T-cell (primary cell): Measurements from ENCODE around the gene TPSG1. TPM values are rescaled to one million over a fixed set of nuclear protein-coding genes. Genes with fewer than 3 reads are reported as not detected.

Experiments
- ATAC-seq, 4 experiments: fragments of 200-7000 bp in 3 of 4; fragments of 150-1000 bp in 1 of 4; cut with Tn5 transposase; replicated peaks in 1 of 4; 1 replicate in 3 of 4; 2 replicates in 1 of 4; pipeline ENCODE4 v1.10.0; 2021; ENCODE audit warnings: moderate library complexity in 3 of 4, mild to moderate bottlenecking in 2 of 4, moderate number of reproducible peaks in 1 of 4
- CTCF ChIA-PET, 2 donors: fragments of 300-600 bp; sonication (Branson Sonifier 250); formaldehyde crosslinking; loops; one replicate each; lab custom pipeline; 2022; ENCODE audit warnings: antibody characterized with exemption in 2 of 2; lab: Charles Lee
- POLR2A ChIA-PET, 2 donors: fragments of 300-600 bp; sonication (Branson Sonifier 250); formaldehyde crosslinking; loops; one replicate each; lab custom pipeline; 2022; ENCODE audit warnings: antibody characterized with exemption in 2 of 2; lab: Charles Lee
- DNase-seq, 35 experiments: peaks; one replicate each; pipeline versions ENCODE4 v3.0.0 to v3.0.0-alpha.2; 2013 to 2023
- H3K27ac ChIP-seq: one replicate; pipeline ENCODE4 v1.5.1; 2013; ENCODE audit warnings: low read length
- H3K27me3 ChIP-seq, 2 experiments: replicated peaks in 1 of 2; 1 replicate in 1 of 2; 2 replicates in 1 of 2; pipeline versions ENCODE4 v1.6.1 to v1.7.0; 2013; ENCODE audit warnings: low read length in 1 of 2, mixed read lengths in 1 of 2; ENCODE audit not compliant: control insufficient read depth in 2 of 2, insufficient read depth in 2 of 2; ENCODE audit errors: extremely low read depth in 1 of 2
- H3K36me3 ChIP-seq, 2 donors: 1 replicate in 1 of 2; 2 replicates in 1 of 2; pipeline versions ENCODE4 v1.6.1 to v1.7.0; 2013; ENCODE audit warnings: low read length in 1 of 2; ENCODE audit not compliant: control insufficient read depth in 2 of 2, insufficient read depth in 1 of 2; ENCODE audit errors: extremely low read depth in 1 of 2
- H3K4me1 ChIP-seq, 2 experiments: 1 replicate in 1 of 2; 2 replicates in 1 of 2; pipeline versions ENCODE4 v1.6.1 to v1.7.0; 2013; ENCODE audit warnings: low read length in 2 of 2, mixed read lengths in 1 of 2; ENCODE audit not compliant: insufficient read depth in 2 of 2, control insufficient read depth in 1 of 2; ENCODE audit errors: extremely low read depth in 1 of 2
- H3K4me3 ChIP-seq, 2 donors: 1 replicate in 1 of 2; 2 replicates in 1 of 2; pipeline versions ENCODE4 v1.5.1 to v1.7.0; 2013; ENCODE audit warnings: mild to moderate bottlenecking in 2 of 2, low read length in 1 of 2, moderate library complexity in 1 of 2; ENCODE audit not compliant: control insufficient read depth in 1 of 2; ENCODE audit errors: extremely low read depth in 1 of 2
- H3K9me3 ChIP-seq: 2 replicates; pipeline ENCODE4 v1.7.0; 2013
- H3K27ac Mint-ChIP-seq, 2 donors: one replicate each; pipeline ENCODE4 v1.8.0; 2020 to 2021; ENCODE audit warnings: mild to moderate bottlenecking in 2 of 2, mixed read lengths in 2 of 2
- H3K27me3 Mint-ChIP-seq, 2 donors: one replicate each; pipeline ENCODE4 v1.8.0; 2021 to 2022; ENCODE audit warnings: mixed read lengths in 2 of 2
- H3K36me3 Mint-ChIP-seq: one replicate; pipeline ENCODE4 v1.8.0; 2021; ENCODE audit warnings: mixed read lengths
- H3K4me1 Mint-ChIP-seq, 3 donors: one replicate each; pipeline ENCODE4 v1.8.0; 2020 to 2022; ENCODE audit warnings: mixed read lengths in 3 of 3, mild to moderate bottlenecking in 1 of 3
- H3K4me3 Mint-ChIP-seq, 3 donors: one replicate each; pipeline ENCODE4 v1.8.0; 2020 to 2022; ENCODE audit warnings: mild to moderate bottlenecking in 3 of 3, mixed read lengths in 3 of 3, moderate library complexity in 3 of 3
- H3K9me3 Mint-ChIP-seq, 3 donors: one replicate each; pipeline ENCODE4 v1.8.0; 2020 to 2022; ENCODE audit warnings: mixed read lengths in 3 of 3
- WGBS: methylation state at CpG from one replicate; pipeline ENCODE4 v1.1.5; 2013; ENCODE audit warnings: missing lambda C conversion rate; ENCODE audit not compliant: insufficient coverage; 5-methylcytosine and 5-hydroxymethylcytosine counted together
- total RNA-seq, 35 experiments: library from RNA in 6 of 35; stranded (reverse) in 6 of 35; fragments of 120-200 nt in 1 of 35; gene quantifications; one replicate each; pipeline versions ENCODE4 v1.2.1 to v1.2.4 and lab custom pipeline; 2013 to 2026

The TPSG1 gene
- total RNA-seq, 5 donors from 2014 or later (not counting 1 experiment from before 2014, with no cell fraction given): not detected

GRCh38 chr16:1176280-1176897, 48.7 kb downstream of the TPSG1 start:
- no peaks in the 10 kb centered on the region for H3K4me1 ChIP-seq
- ChIA-PET CTCF (no interaction called here), POLR2A (no interaction called here)
- DNase-seq (no peak), ATAC-seq (no peak)
- WGBS: 76% methylated on average over 18 of the region's 24 CpGs
- no peaks in the 10 kb centered on the region for H3K36me3 Mint-ChIP-seq
- no peaks in the 10 kb centered on the region for H3K36me3 ChIP-seq
- no peak overlapping the region for H3K4me3 ChIP-seq
- H3K4me3 Mint-ChIP-seq: no peak overlapping the region
- H3K4me1 Mint-ChIP-seq: no peaks in the 10 kb centered on the region
- no peaks in the 10 kb centered on the region for H3K9me3 Mint-ChIP-seq
- H3K27me3 ChIP-seq: peaks cover 0 to 28% of the 10 kb centered on the region in 2 experiments
- no peak overlapping the region for H3K27ac Mint-ChIP-seq
- H3K9me3 ChIP-seq: no peaks in the 10 kb centered on the region
- no peak overlapping the region for H3K27ac ChIP-seq
- H3K27me3 Mint-ChIP-seq: peaks cover 0 to 3% of the 10 kb centered on the region in 2 donors

GRCh38 chr16:1175566-1176279, 49.3 kb downstream of the TPSG1 start:
- no peak overlapping the region for H3K4me3 ChIP-seq
- Mint-ChIP-seq H3K4me1 (no peaks in the 10 kb centered on the region), H3K9me3 (no peaks in the 10 kb centered on the region), H3K27ac (no peak overlapping the region), H3K4me3 (no peak overlapping the region), H3K27me3 (peaks cover 0 to 3% of the 10 kb centered on the region in 2 donors), H3K36me3 (no peaks in the 10 kb centered on the region)
- no peaks in the 10 kb centered on the region for H3K36me3 ChIP-seq
- H3K27ac ChIP-seq: no peak overlapping the region
- DNase-seq: no peak
- POLR2A ChIA-PET: no interaction called here
- CTCF ChIA-PET: no interaction called here
- peaks cover 0 to 35% of the 10 kb centered on the region in 2 experiments for H3K27me3 ChIP-seq
- 80% methylated on average over 23 of the region's 29 CpGs for WGBS
- no peaks in the 10 kb centered on the region for H3K9me3 ChIP-seq
- ATAC-seq: no peak
- H3K4me1 ChIP-seq: no peaks in the 10 kb centered on the region

- Mint-ChIP-seq H3K27ac (no peak overlapping the region), H3K4me1 (no peaks in the 10 kb centered on the region), H3K36me3 (no peaks in the 10 kb centered on the region), H3K27me3 (no peaks in the 10 kb centered on the region), H3K4me3 (no peak overlapping the region), H3K9me3 (no peaks in the 10 kb centered on the region)
- DNase-seq (no peak), ATAC-seq (no peak)
- no peaks in the 10 kb centered on the region for H3K4me1 ChIP-seq
- no peak overlapping the region for H3K27ac ChIP-seq
- WGBS: 84% methylated on average over 9 of the region's 38 CpGs
- H3K36me3 ChIP-seq: no peaks in the 10 kb centered on the region
- H3K9me3 ChIP-seq: no peaks in the 10 kb centered on the region
- H3K27me3 ChIP-seq: peaks cover 0 to 40% of the 10 kb centered on the region in 2 experiments
- ChIA-PET POLR2A (no interaction called here), CTCF (no interaction called here)
- no peak overlapping the region for H3K4me3 ChIP-seq
These were observed 50.4 kb downstream of the TPSG1 start for GRCh38 chr16:1174477-1175357.

GRCh38 chr16:1173788-1174451, 51.1 kb downstream of the TPSG1 start:
- CTCF ChIA-PET: no interaction called here
- no peaks in the 10 kb centered on the region for H3K9me3 Mint-ChIP-seq
- Histone ChIP-seq H3K4me1 (no peaks in the 10 kb centered on the region), H3K9me3 (no peaks in the 10 kb centered on the region), H3K4me3 (no peak overlapping the region), H3K36me3 (no peaks in the 10 kb centered on the region), H3K27me3 (peaks cover 0 to 41% of the 10 kb centered on the region in 2 experiments), H3K27ac (no peak overlapping the region)
- no peaks in the 10 kb centered on the region for H3K36me3 Mint-ChIP-seq
- no peaks in the 10 kb centered on the region for H3K4me1 Mint-ChIP-seq
- no peak overlapping the region for H3K27ac Mint-ChIP-seq
- DNase-seq (no peak), ATAC-seq (no peak)
- 78% methylated on average over 14 of the region's 14 CpGs for WGBS
- H3K4me3 Mint-ChIP-seq: no peak overlapping the region
- H3K27me3 Mint-ChIP-seq: no peaks in the 10 kb centered on the region
- POLR2A ChIA-PET: no interaction called here

- Histone ChIP-seq H3K4me3 (no peak overlapping the region), H3K27ac (no peak overlapping the region), H3K36me3 (no peaks in the 10 kb centered on the region), H3K27me3 (peaks cover 0 to 44% of the 10 kb centered on the region in 2 experiments), H3K9me3 (no peaks in the 10 kb centered on the region), H3K4me1 (no peaks in the 10 kb centered on the region)
- CTCF ChIA-PET: no interaction called here
- Mint-ChIP-seq H3K27me3 (no peaks in the 10 kb centered on the region), H3K4me3 (no peak overlapping the region), H3K9me3 (no peaks in the 10 kb centered on the region), H3K27ac (no peak overlapping the region), H3K4me1 (no peaks in the 10 kb centered on the region), H3K36me3 (no peaks in the 10 kb centered on the region)
- no peak for ATAC-seq
- DNase-seq: no peak
- POLR2A ChIA-PET: no interaction called here
- 80% methylated on average over 10 of the region's 13 CpGs for WGBS
These were observed 52.4 kb downstream of the TPSG1 start for GRCh38 chr16:1172651-1173050.

GRCh38 chr16:1171854-1172428, 53.1 kb downstream of the TPSG1 start:
- no peaks in the 10 kb centered on the region for H3K36me3 ChIP-seq
- CTCF ChIA-PET: no interaction called here
- Mint-ChIP-seq H3K9me3 (no peaks in the 10 kb centered on the region), H3K4me3 (no peak overlapping the region), H3K27me3 (no peaks in the 10 kb centered on the region), H3K36me3 (no peaks in the 10 kb centered on the region), H3K27ac (no peak overlapping the region), H3K4me1 (no peaks in the 10 kb centered on the region)
- H3K9me3 ChIP-seq: no peaks in the 10 kb centered on the region
- DNase-seq (no peak), ATAC-seq (no peak)
- POLR2A ChIA-PET: no interaction called here
- H3K4me1 ChIP-seq: no peaks in the 10 kb centered on the region
- H3K27ac ChIP-seq: no peak overlapping the region
- no peak overlapping the region for H3K4me3 ChIP-seq
- peaks cover 0 to 38% of the 10 kb centered on the region in 2 experiments for H3K27me3 ChIP-seq
- whole genome bisulfite sequencing: 85% methylated on average over 34 of the region's 36 CpGs
